ENCODE measurements around the gene CGNL1. TPM values are rescaled to one million over a fixed set of nuclear protein-coding genes. Genes with fewer than 3 reads are reported as not detected.

CGNL1 gene
- total RNA-seq, 1 donor from 2014 or later, result 3.0 TPM

DNA sequence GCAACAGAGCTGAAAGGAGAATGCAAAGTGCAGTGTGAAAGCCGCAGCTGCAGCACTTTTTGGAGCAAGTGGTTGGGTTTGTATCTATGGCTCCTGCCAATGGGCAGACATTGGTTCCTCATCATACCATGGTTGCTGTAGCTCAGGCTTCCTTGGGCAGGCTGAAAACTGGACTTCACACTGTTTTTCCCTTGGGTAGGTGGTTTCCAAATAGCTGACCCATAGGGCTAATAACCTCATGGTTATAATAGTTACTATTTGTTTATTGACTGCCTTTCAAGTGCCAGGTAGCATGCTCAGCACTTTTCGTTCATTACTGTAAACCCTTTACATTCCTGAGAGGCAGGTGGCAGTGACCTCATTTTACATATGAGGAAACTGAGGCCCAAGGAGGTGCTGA lies 4.5 kb downstream of the CGNL1 start:
- DNase-seq (ENCODE audit: low spot score), result no peak
- TF ChIP-seq EZH2 (IDR thresholded peaks at IDR 0.05) (no peak), EZH2phosphoT487 (IDR thresholded peaks at IDR 0.05) (no peak)
- TF ChIP-seq, protein P1, sequence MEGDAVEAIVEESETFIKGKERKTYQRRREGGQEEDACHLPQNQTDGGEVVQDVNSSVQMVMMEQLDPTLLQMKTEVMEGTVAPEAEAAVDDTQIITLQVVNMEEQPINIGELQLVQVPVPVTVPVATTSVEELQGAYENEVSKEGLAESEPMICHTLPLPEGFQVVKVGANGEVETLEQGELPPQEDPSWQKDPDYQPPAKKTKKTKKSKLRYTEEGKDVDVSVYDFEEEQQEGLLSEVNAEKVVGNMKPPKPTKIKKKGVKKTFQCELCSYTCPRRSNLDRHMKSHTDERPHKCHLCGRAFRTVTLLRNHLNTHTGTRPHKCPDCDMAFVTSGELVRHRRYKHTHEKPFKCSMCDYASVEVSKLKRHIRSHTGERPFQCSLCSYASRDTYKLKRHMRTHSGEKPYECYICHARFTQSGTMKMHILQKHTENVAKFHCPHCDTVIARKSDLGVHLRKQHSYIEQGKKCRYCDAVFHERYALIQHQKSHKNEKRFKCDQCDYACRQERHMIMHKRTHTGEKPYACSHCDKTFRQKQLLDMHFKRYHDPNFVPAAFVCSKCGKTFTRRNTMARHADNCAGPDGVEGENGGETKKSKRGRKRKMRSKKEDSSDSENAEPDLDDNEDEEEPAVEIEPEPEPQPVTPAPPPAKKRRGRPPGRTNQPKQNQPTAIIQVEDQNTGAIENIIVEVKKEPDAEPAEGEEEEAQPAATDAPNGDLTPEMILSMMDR (IDR thresholded peaks at IDR 0.05), result no peak
- Histone ChIP-seq H3K27me3 (peaks cover 18% of the 10 kb centered on the region), H4K20me1 (ENCODE audit: low read depth) (no peaks in the 10 kb centered on the region), H3K4me1 (peaks cover 23% of the 10 kb centered on the region), H3K9ac (no peak overlapping the region), H3K9me3 (ENCODE audit: low read depth) (no peaks in the 10 kb centered on the region), H3K36me3 (no peaks in the 10 kb centered on the region), H3K4me2 (no peak overlapping the region), H3K79me2 (ENCODE audit: low read depth) (peaks cover 5% of the 10 kb centered on the region), H3F3A (ENCODE audit: low read depth) (peaks cover 26% of the 10 kb centered on the region), H2AFZ (replicated peaks) (no peak overlapping the region), H3K27ac (no peak overlapping the region), H3K4me3 (no peak overlapping the region)
- peaks cover 9% of the 10 kb centered on the region for H3K27me3 Mint-ChIP-seq (ENCODE audit: insufficient read depth, low read depth)
- H3K27ac Mint-ChIP-seq, result no peak overlapping the region
- H3K4me1 Mint-ChIP-seq, result peaks cover 24% of the 10 kb centered on the region
- H3K4me3 Mint-ChIP-seq, result no peak overlapping the region
- no peaks in the 10 kb centered on the region for H3K9me3 Mint-ChIP-seq
- no peaks in the 10 kb centered on the region for H3K36me3 Mint-ChIP-seq

DNA sequence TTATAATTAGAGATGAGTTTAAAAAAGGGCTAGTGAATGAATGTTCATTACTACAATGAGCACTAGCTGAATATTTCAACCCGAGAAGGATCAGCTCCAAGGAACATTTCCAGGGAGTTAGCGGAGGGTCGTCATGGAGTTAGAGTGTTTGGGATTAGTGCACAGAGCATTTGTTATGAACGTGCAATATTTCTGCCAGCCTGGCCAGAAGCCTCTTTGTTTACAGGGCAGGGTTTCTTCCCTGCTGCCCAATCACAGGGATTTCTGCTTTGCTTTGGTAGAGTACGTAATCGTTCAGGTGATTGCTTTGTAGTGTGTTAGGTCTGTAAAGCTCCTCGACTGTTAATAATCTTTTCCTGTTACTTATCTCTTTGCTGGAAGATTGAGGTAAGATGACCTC lies 5.9 kb downstream of the CGNL1 start:
- Histone ChIP-seq H3K27ac (no peak overlapping the region), H3K36me3 (no peaks in the 10 kb centered on the region), H4K20me1 (ENCODE audit: low read depth) (no peaks in the 10 kb centered on the region), H3K4me3 (no peak overlapping the region), H3F3A (ENCODE audit: low read depth) (peaks cover 32% of the 10 kb centered on the region), H3K4me1 (peaks cover 32% of the 10 kb centered on the region), H2AFZ (replicated peaks) (no peak overlapping the region), H3K9ac (no peak overlapping the region), H3K27me3 (peaks cover 8% of the 10 kb centered on the region), H3K79me2 (ENCODE audit: low read depth) (peaks cover 5% of the 10 kb centered on the region), H3K4me2 (no peak overlapping the region), H3K9me3 (ENCODE audit: low read depth) (no peaks in the 10 kb centered on the region)
- peaks cover 24% of the 10 kb centered on the region for H3K4me1 Mint-ChIP-seq
- H3K27ac Mint-ChIP-seq, result no peak overlapping the region
- TF ChIP-seq, protein P1 (IDR thresholded peaks at IDR 0.05), result no peak
- no peak for TF ChIP-seq EZH2phosphoT487 (IDR thresholded peaks at IDR 0.05)
- no peak for TF ChIP-seq EZH2 (IDR thresholded peaks at IDR 0.05)
- no peaks in the 10 kb centered on the region for H3K36me3 Mint-ChIP-seq
- H3K4me3 Mint-ChIP-seq, result no peak overlapping the region
- peaks cover 5% of the 10 kb centered on the region for H3K27me3 Mint-ChIP-seq (ENCODE audit: insufficient read depth, low read depth)
- H3K9me3 Mint-ChIP-seq, result no peaks in the 10 kb centered on the region
- no peak for DNase-seq (ENCODE audit: low spot score)

DNA sequence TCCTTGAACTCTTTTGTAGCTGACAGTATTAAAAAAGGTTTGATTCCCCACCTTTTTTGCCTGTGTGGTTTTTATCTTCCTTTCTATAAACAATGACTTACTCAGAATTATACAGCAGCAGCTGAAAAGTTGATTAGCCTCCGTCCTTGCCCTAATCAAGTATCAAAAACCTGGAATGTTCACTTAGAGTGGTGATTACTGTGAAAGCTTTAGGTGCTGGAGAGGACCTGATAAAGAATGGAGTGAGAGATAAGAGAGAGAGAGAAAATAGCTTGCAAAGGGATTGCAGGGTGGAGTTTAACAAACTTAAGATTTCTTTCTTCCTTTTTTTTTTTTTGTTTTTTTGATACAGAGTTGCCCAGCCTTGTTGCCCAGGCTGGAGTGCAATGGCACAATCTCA lies 6.7 kb downstream of the CGNL1 start:
- H3K4me1 Mint-ChIP-seq, result peaks cover 28% of the 10 kb centered on the region
- Histone ChIP-seq H3K4me3 (no peak overlapping the region), H3K27ac (no peak overlapping the region), H3F3A (ENCODE audit: low read depth) (peaks cover 32% of the 10 kb centered on the region), H4K20me1 (ENCODE audit: low read depth) (no peaks in the 10 kb centered on the region), H3K9ac (no peak overlapping the region), H3K27me3 (peaks cover under 1% of the 10 kb centered on the region), H3K4me1 (peaks cover 35% of the 10 kb centered on the region), H3K36me3 (no peaks in the 10 kb centered on the region), H3K9me3 (ENCODE audit: low read depth) (no peaks in the 10 kb centered on the region), H3K4me2 (no peak overlapping the region), H2AFZ (replicated peaks) (no peak overlapping the region), H3K79me2 (ENCODE audit: low read depth) (peaks cover 5% of the 10 kb centered on the region)
- DNase-seq (ENCODE audit: low spot score), result no peak
- no peak overlapping the region for H3K4me3 Mint-ChIP-seq
- H3K27ac Mint-ChIP-seq, result no peak overlapping the region
- H3K9me3 Mint-ChIP-seq, result no peaks in the 10 kb centered on the region
- peaks cover 2% of the 10 kb centered on the region for H3K27me3 Mint-ChIP-seq (ENCODE audit: insufficient read depth, low read depth)
- H3K36me3 Mint-ChIP-seq, result no peaks in the 10 kb centered on the region
- TF ChIP-seq EZH2 (IDR thresholded peaks at IDR 0.05) (no peak), EZH2phosphoT487 (IDR thresholded peaks at IDR 0.05) (no peak)
- TF ChIP-seq, protein P1 (IDR thresholded peaks at IDR 0.05), result no peak
